ENCODE data around the gene RERG.

Gene RERG

DNA sequence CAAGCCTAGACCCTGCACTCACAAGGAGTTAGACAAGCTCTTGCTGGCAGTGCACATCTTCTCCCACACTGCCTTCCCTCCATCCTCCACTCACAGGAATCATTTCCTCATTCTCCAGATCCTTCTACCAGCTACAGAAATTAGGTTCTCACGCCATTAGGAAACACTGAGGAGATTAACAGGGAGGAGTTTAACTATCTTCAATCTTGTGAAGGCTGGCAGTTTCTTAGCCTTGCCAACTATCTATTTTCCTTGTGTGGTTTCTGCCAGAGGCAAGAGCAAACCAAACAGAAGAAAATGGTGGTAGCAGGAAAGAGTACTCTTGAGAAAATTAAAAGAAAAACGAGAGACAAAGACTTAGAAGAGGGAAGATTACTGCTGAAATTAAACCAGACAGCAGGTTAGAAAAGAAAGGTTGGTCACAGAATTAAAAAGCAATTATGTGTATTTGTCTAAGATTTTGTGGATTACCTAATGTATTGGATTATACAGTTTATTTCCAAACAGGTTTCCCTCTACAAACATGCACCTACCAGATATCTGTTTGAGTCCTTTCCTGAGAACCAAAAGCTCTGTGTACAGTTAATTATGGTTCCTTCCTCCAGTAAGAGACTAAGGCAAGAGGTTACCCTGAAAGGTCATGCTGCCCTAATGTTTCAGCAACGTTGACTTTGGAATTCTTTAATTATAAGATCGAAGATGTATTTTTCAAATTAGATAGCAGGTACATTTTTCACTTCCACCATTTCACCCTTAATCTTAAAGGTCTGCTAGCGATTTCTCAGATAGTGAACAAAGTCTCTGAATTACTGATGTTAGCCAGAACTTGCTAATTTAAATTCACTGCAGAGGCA lies 5.0 kb downstream of the RERG start:
- no peak for DNase-seq

DNA sequence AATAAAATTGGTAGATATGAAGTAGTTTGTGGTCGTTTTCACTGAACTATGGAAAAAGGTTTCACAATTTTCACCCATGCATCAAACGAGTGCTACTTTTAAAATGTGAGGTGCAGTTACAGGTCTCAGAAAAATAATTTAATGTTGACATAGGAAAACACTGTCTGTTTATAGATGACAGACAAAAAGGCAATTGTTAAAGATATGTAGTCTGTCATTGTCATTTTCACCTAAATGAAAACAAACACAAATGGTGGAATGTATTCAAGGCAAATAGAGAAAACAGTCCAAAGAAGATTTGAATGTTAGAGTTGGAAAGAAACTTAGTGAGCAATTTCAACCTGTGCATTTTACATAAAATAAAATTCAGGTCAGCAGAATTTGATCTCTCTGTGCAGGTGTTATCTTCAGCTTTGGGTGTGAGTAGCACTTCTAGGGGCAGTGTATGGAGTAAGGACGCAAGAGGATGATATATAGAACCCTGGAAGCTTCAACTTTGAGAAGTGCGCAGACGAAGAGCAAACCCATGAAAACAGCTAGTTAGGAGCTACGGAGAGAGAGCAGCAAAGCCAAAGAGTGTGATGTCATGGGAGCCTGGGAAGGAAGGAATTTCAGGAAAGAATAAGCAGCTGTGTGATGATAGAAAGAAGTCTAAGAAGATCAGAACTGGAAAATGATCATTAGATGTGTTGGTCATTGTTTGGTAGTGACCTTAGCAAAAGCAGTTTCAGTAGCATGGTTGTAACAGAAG lies 6.2 kb downstream of the RERG start:
- DNase-seq = no peak

DNA sequence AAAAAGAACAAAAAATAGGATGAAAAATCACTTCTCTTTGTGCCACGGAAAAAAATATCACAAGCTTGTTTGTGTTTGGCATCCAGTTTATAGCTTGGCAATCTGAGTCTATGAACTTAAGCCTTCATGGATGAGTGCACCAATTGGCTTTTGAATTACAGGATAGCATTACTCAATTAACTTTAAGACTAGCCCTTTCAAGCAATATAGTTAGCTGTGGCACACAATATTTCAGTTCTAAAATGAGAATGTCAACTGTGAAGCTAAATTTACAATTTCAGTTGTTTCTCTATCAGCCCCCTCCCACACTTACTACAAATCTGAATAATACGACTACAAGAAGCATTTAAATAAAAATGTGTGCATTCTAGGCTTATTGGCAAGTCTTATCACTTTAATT lies 8.3 kb downstream of the RERG start:
- peak; percentile 72 for DNase-seq

DNA sequence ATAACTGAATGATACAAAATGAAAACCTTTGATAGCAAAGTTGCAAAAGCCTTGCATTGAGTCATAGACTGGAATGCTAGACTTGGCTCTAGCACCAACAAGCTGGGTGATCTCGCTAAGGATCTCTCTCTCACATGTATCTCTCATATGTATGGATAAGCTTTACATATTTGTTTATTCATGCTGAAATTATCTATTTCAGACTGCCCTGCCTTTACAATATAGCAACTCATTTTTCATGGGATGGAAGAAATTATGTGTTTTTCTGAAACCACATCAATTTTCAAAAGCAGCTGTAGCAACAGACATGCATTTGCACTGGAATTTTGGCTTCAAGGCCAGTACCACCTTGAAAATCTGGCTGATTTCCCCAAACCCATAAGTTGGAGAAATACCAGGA lies 11.4 kb downstream of the RERG start:
- DNase-seq = peak; percentile 37

DNA sequence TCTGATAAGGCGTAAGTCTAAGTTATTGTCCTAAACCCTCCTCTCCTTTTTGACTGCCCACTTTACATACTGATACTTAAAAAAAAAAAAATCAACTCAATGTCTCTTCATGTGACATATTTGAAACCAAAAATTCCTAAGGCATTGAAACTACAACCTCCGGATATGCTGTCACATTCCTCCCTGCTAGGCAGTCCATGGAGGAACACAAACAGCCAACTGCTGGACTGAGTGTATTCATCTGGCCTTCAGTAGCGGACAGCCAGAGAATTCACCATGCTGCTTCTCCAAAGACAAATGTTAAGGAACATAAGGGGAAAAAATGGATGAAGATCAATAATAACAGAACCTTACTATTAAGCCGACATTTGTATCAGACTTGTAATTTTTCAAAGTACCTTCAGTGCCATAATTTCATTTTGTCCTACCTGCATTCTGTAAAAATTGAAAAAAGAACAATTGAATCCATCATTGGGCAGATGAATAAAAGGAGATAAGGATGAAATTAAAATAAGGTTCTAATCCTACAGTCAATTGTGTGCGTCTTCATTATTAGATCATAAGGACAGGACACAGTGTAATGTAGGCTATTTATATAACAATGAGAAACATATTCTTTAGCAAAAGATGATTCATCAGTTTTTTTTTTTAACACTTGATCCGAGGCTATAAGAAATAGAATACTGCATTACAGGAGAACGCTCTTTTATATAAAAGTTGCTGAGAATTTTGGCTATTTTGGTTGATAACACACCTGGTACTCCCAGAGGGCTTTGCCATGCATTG lies 12.2 kb downstream of the RERG start:
- DNase-seq = no peak

DNA sequence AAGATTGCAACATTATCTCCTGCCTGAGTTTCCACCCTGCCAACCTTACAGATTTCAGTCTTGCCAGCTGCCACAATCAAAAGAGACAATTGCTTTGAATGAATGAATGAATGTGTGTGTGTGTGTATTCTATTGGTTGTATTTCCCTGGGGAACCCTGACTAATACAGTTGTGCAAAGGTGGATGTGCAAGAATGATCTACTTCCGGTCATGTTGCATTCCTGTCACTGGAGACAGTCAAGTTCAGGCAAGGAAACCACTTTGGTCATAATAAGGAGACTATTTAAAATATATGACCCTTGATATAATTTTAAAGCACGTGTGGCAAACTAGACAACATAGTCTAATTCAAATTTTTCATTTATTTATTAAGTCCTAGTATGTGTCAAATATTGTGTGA lies 13.1 kb downstream of the RERG start:
- DNase-seq = no peak

DNA sequence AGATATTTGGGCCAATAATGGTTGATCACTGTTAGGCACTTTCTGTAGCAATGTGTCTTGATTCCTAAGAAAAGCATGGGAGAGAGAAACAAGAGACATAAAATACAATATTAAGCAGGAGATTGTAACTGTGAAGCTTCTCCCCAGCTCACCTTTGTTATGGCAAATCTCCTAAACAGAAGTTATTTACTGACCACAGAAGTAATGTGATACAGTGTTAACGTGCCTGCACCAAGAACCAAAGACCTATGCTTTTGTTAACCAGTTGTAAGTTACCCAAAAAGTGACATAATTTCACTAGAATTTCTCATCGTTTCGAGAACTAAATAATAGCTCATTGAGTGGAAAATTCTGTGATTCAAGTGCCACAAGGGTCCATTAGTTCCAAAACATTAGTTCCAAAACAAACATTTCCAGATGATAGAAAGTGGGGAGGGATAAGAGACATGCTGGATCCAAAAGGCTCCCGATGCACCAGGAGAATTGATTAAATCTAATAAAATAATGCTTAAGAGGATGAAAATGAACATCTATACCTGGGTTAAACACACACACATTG lies 14.3 kb downstream of the RERG start:
- no peak for DNase-seq

DNA sequence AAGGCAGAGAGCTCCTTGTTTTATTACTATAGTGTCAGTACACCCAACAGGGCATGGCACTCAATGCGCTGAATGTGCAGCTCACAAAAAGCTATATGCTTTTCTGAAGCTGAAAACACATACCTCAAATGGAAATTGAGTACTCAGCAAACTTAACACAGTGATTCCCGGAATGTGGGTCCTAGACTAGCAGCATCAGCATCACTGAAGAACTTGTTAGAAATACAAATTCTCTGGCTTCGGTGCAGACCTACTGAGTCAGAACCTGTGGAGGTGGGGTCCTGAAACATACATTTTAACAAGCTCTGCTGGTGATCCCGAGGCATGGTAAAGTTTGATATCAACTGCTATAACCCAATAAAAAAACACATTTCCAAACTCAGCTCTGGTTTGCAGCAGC lies 14.9 kb downstream of the RERG start:
- no peak for DNase-seq

DNA sequence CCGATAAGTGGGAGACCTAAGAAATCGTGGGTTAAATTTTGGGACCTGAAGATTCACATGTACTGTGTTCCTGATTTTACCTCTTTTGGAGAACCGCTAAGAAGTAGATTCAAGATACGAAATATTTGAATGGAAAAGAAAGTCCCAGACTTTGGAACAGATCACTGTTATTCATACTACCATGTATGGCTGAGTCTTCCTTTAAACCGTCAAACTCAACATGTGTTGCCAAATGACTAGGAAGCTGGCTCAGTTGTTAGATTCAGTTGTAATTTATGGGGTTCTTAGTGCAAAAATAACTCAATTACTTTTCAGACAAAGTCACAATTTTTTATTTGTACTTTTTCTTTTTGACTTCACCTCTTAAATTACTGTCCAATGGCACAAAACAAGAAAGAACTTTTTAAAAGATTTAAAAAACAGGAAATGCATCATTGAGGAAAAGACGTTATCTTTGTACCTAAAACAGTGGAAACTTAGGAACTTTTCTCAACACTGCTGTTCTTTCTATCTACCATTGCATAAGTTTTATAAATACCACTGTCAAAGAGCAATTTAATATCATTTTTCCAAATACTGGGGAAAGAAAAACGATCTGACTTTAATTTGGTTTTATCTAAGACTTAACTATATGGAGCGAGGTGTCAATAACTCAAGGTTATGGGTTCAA lies 15.7 kb downstream of the RERG start:
- DNase-seq = no peak

DNA sequence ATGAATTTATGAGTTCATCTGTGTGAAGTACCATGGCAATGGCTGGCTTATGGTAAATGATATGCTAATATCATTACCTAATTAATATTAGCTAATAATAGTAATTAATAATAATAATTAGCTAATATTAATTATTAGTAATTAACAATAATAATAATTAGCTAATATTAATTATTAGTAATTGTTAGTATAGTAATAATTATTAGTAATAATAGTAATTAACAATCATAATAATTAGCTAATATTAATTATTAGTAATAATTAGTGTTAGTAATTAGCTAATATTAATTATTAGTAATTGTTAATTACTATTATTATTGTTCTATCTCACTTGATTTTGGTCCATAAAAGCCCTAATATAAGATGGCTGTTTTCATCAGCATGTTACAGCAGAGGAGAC lies 19.8 kb downstream of the RERG start:
- DNase-seq = no peak

DNA sequence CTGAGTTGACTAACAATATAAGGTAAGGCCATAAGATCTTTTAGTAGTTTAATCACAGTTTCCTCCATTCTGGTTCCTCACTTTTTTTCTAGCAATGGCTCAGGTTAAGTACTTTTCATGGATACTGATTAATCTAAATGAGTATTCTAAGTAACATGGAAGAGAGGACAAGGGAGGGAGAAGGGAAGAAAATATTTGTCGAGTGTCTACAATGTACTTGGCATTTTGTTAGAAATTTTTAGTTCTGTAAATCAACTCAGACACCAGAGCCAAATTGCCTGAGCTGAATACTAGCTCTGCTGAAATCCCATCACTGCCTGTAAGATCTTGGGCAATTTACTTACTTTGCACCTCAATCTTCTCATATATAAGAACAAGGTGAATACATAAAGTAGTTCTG lies 20.2 kb downstream of the RERG start:
- no peak for DNase-seq

DNA sequence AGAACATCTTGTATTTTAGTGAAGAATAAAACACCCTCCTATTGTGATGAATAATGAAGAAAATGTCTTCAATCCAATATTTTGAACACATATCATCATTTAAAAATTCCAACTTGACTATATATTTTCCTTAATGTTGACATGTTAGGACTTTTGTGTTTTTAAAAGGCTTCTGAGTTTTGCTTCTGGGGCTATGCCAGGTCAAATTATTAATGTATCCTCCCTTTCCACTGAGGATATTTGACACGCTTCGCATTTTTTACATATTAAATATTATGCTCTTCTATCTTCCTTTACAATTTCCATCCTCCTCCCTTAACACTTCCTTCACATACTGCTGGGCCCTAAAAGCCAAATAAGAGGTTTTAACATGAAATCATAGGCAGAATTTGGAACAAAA lies 20.6 kb downstream of the RERG start:
- DNase-seq = peak; percentile 25

DNA sequence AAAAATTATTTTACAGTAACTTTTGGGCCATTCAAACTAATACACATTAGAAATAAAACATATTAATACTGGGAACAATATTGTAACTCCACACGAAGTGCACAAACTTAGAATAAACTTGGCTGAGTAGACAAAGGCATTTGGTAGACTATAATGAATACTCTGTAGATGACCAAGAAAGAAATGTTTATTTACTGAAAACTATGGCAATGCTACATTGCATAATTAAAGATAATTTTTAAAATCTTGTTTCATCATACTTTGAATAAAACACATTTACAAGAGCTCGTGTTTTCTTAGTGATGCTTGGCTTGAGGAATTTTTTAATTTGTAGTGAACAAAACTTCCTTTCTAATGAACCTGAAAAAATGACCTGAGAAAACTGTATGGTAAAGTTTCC lies 21.3 kb downstream of the RERG start:
- no peak for DNase-seq

DNA sequence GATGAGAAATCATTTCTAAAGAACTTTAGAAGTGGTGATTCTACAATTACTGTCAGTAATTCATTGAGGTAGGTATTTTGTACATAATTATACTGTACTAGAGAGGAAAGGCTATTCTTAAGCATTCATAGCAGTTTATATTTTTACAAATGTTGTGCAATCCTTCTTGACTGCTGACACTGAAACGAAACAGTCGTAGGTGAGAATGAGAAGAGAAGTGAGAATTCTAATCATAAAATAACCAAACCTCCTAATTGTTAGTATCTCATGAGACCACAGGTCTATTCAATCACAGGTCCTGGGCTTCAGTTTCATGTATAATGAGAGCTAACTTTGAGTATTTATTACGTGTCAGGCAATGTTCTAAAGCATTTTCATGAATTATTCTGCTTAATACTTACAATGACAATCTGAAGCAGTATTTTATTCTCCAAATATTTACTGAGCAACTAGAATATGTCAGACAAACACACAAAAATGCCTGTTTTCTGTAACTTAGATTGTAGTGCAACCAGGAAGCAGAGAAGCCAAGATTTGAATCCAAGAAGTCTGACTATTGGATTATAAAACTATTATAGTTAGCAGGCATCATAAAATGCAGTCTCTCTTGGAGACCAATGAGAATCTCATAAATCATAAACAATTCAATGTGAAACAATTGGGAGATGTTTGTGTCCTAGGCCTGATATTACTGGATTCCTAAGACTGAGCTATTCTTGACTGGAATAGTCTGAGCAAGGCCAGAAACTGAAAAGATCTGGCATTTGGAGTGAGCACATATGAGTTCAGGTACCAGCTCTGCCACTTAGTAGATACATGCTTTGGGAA lies 24.3 kb downstream of the RERG start:
- no peak for DNase-seq

DNA sequence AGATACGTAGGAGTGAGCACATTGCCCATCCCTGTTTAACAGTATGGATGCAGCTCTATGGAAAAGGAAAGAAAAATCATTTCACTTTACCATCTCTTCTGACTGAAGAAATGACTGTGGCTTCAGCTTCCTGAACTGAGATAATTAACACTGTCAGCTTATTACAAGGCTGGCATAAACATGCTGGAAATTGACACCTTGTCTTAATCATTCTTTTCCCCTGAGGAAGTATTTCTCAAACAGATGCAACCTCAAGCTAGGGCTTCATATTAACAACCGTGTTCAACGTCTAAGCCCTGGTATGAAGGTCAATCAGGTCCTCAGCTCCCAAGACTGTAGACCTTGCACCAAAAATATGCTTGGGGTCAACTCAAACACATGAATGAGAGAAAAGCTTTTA lies 25.0 kb downstream of the RERG start:
- DNase-seq = no peak

DNA sequence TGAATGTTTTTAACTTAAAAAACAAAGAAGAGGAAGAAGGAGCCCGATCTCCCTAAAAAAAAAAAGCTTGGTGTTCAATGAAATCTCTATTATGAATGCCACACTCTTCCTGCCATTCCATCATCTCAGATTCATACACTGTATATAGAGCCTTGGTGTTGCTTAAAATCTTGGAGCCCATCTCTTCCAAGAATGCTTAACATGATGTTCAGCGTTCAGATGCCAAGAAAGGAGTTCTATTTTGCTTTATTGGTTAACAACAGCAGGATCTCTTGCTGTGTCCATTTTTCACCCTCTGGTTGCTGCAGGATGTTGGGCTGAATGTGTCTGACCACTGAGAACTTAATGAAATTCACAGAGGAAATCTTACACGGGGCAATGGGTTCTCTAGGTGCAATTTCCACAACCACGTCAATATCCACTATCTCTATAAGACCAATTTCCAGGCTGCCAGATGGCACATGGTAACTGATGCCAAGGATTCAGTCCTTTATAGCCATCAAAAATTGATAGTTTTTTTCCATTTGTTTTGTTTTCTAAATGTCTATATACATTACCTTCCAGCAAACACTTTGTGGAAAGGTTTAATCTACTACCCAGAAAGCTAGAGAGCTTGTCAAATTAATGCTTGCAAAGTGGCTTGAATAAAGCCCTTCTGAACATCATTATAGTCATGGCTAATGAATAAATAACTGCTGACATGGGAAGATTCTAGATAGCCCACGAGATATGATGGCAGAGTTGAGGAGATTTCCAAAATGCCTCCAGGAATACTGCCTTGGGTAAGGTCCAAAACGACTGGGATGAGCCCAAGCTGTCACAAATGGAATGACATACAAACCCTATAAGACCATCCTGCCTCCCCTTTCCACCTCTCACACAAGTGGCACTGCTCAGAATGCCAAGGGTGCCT lies 26.5 kb downstream of the RERG start:
- DNase-seq = peak; percentile 74

DNA sequence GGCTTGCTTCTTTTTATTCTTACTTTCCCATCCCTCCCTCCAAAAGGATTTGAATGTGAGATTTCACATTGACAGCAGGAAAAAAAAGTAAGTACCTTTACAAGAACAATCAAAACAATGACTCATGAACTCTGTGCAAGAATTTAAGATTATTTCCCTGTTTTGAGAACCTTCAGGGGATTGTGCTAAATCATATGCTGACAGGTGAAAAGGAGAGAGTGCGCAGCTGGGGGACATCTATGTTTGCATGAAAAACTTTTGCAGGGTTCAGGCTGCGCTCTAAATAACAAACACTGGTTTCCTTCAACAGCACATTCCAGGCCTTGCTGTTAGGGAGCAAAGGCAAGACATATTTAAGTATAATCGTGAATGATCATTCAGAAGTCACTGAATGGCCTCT lies 27.3 kb downstream of the RERG start:
- no peak for DNase-seq

DNA sequence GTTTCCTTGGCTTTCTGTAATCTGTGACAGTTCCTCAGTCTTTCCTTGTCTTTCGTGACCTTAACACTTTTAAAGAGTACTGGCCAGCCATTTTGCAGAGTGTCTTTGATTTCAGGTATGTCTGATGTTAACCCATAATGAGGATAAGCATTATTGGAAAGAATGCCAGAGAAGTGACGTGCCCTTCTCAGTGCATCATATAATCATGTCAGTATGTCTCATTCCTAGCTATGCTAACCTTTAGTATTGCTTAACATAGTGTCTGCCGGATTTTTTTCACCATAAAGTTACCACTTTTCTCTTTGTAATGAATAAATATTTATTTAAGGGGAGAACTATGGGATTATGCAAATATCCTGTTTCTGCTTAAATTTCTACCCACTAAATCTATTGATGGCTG lies 28.5 kb downstream of the RERG start:
- no peak for DNase-seq

DNA sequence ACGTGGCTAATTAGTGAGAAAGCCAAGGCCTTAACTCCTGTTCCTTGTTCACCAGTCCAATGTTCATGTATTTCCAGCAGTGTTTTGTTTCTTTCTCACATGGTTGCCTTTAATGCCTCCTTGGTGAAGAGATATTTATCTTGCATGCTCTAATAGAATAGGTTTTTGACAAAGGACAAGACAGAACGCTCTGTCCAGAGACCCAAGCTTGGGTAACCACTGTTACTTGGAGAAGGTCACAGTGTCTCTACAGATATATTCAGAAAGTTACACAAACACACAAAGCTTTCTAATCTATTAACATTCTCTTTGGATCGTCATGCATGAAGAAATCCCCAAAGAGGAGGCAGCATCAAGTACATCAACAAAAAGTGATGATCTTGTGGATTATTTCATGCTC lies 33.1 kb downstream of the RERG start:
- DNase-seq = no peak

DNA sequence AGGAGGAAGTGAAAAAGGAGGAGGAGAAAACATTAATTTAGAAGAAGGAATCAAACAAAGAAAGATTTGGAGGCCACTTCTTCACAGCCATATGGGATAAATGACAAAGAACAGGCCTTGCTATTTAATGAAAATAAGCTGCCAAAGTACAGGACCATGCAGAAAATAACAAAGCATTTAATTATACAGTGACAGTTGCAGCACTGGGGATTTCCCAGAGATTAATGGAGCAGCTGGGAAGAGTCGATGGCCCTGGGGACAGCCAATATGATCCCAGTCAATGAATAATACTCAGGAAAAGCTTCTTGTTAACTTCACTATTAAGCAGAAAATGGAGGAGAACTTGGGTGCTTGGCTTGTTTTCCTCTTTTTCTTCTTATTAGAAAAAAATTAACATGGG lies 34.6 kb downstream of the RERG start:
- DNase-seq = no peak

DNA sequence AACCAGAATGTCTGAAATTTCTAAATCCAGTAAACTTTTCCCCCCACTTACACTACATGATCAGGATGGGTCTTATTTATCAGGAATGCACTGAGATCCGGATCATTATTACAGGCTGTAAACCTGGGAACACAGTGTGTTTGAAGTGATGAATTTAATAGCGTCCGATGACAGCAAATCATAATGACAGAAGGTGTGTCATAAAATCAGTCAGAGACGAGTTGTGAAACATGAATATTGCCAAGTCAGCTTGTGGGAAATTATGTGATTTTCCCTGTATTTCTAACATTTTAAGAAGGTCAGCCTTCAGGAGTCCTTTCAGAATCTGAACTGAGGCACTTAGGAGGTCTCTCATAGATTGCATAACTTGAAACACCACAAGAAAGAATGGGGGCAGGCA lies 36.7 kb downstream of the RERG start:
- no peak for DNase-seq
